Epithelial cell of alveolus of lung (primary cell): Measurements from ENCODE around the gene EDDM3A. TPM values are rescaled to one million over a fixed set of nuclear protein-coding genes. Genes with fewer than 3 reads are reported as not detected.

Experiments used
- total RNA-seq: library from RNA; depleted of rRNA; stranded (reverse); fragments of >200 nt; gene quantifications from 2 replicates; pipeline ENCODE4 v1.2.1, GENCODE V29; 2015

Gene EDDM3A, protein sequence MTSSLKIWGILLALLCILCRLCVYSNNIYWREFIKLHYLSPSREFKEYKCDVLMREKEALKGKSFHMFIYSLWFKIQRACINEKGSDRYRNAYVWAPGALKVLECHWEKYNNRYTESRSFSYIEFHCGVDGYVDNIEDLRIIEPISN
- total RNA-seq, result not detected in 2 replicates

GRCh38 chr14:20745571-20746358, at the start of gene EDDM3A:
Gene EDDM3A, plus strand, starts transcription at chr14:20745887. Its CDS starts 1,694 bp downstream, at chr14:20747581.

Other genes starting within 250 kb of the EDDM3A start
- not detected in 2 replicates for gene RNASE10, start 240.3 kb upstream of the EDDM3A start, total RNA-seq
- not detected in 2 replicates for gene RNASE9, start 184.8 kb upstream of the EDDM3A start, total RNA-seq
- gene RNASE11, start 157.9 kb upstream of the EDDM3A start, total RNA-seq, result not detected in 2 replicates
- gene RNASE12, start 154.5 kb upstream of the EDDM3A start, total RNA-seq, result not detected in 2 replicates
- not detected in 2 replicates for gene OR6S1, start 104.2 kb upstream of the EDDM3A start, total RNA-seq
- 18.6 and 27.5 TPM in 2 replicates for gene RNASE4, start 61.3 kb upstream of the EDDM3A start, total RNA-seq
- 7.9 and 13.7 TPM in 2 replicates for gene ANG, start 57.1 kb upstream of the EDDM3A start, total RNA-seq
- not detected in 2 replicates for gene EDDM3B, start 22.5 kb downstream of the EDDM3A start, total RNA-seq
- not detected in 2 replicates for gene RNASE6, start 35.4 kb downstream of the EDDM3A start, total RNA-seq
- 1.7 and 4.1 TPM in 2 replicates for gene RNASE1, start 57.0 kb downstream of the EDDM3A start, total RNA-seq
- gene RNASE3, start 145.5 kb downstream of the EDDM3A start, total RNA-seq, result not detected in 2 replicates
- gene RNASE2, start 209.6 kb downstream of the EDDM3A start, total RNA-seq, result not detected in 2 replicates
- 43.2 and 57.8 TPM in 2 replicates for gene METTL17, start 244.1 kb downstream of the EDDM3A start, total RNA-seq